ENCODE measurements around the gene MYBPC1. TPM values are rescaled to one million over a fixed set of nuclear protein-coding genes. Genes with fewer than 3 reads are reported as not detected.
A peak's percentile ranks its signal among the peaks of the same experiment; 100 is the strongest.
"Not testable (repeated sequence)": the region's sequence is repeated elsewhere in the genome, so short reads cannot be mapped to it uniquely, and the experiment has no call there.

The MYBPC1 gene
- total and polyA plus RNA-seq, 9 of the 15 experiments (the other 6 are each of a cell fraction or from before 2014, with no cell fraction given), result not detected

GRCh38 chr12:101676497-101676896 lies 81.7 kb downstream of the MYBPC1 start:
- H3K4me3 ChIP-seq; H3K79me2 ChIP-seq (ENCODE audit: control insufficient read depth, insufficient read depth, low read length); intact Hi-C loops (cut with micrococcal nuclease); H3K9me3 ChIP-seq (replicated peaks; ENCODE audit: control insufficient read depth, insufficient read depth, low read depth, low read length); H3K9ac ChIP-seq (ENCODE audit: insufficient read depth in 1 of 2, low read depth in 2 of 2, low read length in 2 of 2); H4K20me1 ChIP-seq (replicated peaks; ENCODE audit: control insufficient read depth, insufficient read depth, low read length); CTCF ChIA-PET (ENCODE audit: low intra/inter-chr PET ratio); H3K27ac ChIP-seq (ENCODE audit: extremely low read depth, low read depth, low read length); H3K9me1 ChIP-seq (ENCODE audit: control insufficient read depth, insufficient read depth, low read length); H3K27me3 ChIP-seq (ENCODE audit: control insufficient read depth in 2 of 2, insufficient read depth in 2 of 2, low read length in 2 of 2); BruUV-seq (replicated peaks); in situ Hi-C loops (cut with MboI); DNase-seq (ENCODE audit: extremely low read depth in 1 of 4, low spot score in 3 of 4); POLR2A ChIA-PET; H3K4me1 ChIP-seq (replicated peaks in 1 of 2; ENCODE audit: control insufficient read depth in 2 of 2, insufficient read depth in 2 of 2, low read length in 2 of 2); H3K36me3 ChIP-seq (ENCODE audit: control insufficient read depth, insufficient read depth, low read length); H2AFZ ChIP-seq (ENCODE audit: low read depth, low read length); H3K4me2 ChIP-seq (ENCODE audit: insufficient read depth, low read length); FAIRE-seq; TF ChIP-seq ATF3 (CRISPR knock-in tag; conservative IDR thresholded peaks at IDR 0.05); CEBPG (CRISPR knock-in tag; IDR thresholded peaks at IDR 0.05): not testable (repeated sequence)
- peak; percentile 54; the same call in 2 of the 3 replicates for ATAC-seq
- WGBS (ENCODE audit: insufficient coverage, low coverage, missing lambda C conversion rate), result 11% methylated on average over 3 of the region's 3 CpGs
- TF ChIP-seq ATF3 (IDR thresholded peaks at IDR 0.05) (peak; percentile 71), CEBPG (tag; conservative IDR thresholded peaks at IDR 0.05 in 1 of 2, IDR thresholded peaks at IDR 0.05 in 1 of 2) (peak; percentile 10 to 22; a peak in 1 of 4 replicates), CEBPB (tag; IDR thresholded peaks at IDR 0.05) (0 out of 2 replicates have a peak, but pooled peaks have one; percentile 53)

DNA sequence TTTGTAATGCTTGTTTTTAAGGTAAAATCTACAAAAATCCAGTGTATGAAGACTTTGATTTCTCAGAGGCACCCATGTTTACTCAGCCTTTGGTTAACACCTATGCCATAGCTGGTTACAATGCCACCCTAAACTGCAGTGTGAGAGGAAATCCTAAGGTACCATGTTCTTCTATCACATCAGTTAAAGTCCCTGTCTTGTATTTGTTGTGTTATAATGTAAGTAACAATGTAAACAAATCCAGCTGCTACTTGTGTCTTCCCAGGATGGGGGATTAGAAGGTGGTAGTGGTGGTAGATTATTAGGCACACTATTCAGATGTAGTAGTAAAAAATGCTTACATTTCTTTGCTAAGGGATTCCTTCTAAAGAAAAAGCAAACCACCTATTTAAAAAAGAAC lies 83.3 kb downstream of the MYBPC1 start:
- Histone ChIP-seq H4K20me1 (replicated peaks; ENCODE audit: control insufficient read depth, insufficient read depth, low read length) (no peaks in the 10 kb centered on the region), H3K9me1 (ENCODE audit: control insufficient read depth, insufficient read depth, low read length) (no peaks in the 10 kb centered on the region), H3K36me3 (ENCODE audit: control insufficient read depth, insufficient read depth, low read length) (no peaks in the 10 kb centered on the region), H3K4me2 (ENCODE audit: insufficient read depth, low read length) (no peak overlapping the region), H3K9me3 (replicated peaks; ENCODE audit: control insufficient read depth, insufficient read depth, low read depth, low read length) (no peaks in the 10 kb centered on the region), H3K79me2 (ENCODE audit: control insufficient read depth, insufficient read depth, low read length) (no peaks in the 10 kb centered on the region), H3K4me3 (no peak overlapping the region), H2AFZ (ENCODE audit: low read depth, low read length) (peak overlapping the region; percentile 4; the same call in 1 of the 2 replicates), H3K9ac (ENCODE audit: insufficient read depth in 1 of 2, low read depth in 2 of 2, low read length in 2 of 2) (no peak overlapping the region), H3K4me1 (replicated peaks in 1 of 2; ENCODE audit: control insufficient read depth in 2 of 2, insufficient read depth in 2 of 2, low read length in 2 of 2) (no peaks in the 10 kb centered on the region), H3K27ac (ENCODE audit: extremely low read depth, low read depth, low read length) (no peak overlapping the region), H3K27me3 (ENCODE audit: control insufficient read depth in 2 of 2, insufficient read depth in 2 of 2, low read length in 2 of 2) (no peaks in the 10 kb centered on the region; a peak in 1 of 5 replicates)
- CTCF ChIA-PET (ENCODE audit: low intra/inter-chr PET ratio), result no interaction called here
- no TSS peak for BruUV-seq (replicated peaks)
- FAIRE-seq (no peak), ATAC-seq (peak; percentile 23), DNase-seq (ENCODE audit: extremely low read depth in 1 of 4, low spot score in 3 of 4) (no peak)
- intact Hi-C loops (cut with micrococcal nuclease) (no loop called here), in situ Hi-C loops (cut with MboI) (no loop called here)
- POLR2A ChIA-PET, result no interaction called here
- no peak for TF ChIP-seq ZNF253 (CRISPR knock-in tag; conservative IDR thresholded peaks at IDR 0.05)
- TF ChIP-seq, protein P1, sequence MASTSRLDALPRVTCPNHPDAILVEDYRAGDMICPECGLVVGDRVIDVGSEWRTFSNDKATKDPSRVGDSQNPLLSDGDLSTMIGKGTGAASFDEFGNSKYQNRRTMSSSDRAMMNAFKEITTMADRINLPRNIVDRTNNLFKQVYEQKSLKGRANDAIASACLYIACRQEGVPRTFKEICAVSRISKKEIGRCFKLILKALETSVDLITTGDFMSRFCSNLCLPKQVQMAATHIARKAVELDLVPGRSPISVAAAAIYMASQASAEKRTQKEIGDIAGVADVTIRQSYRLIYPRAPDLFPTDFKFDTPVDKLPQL (IDR thresholded peaks at IDR 0.05; ENCODE audit: extremely low read depth, insufficient read length), result peak; percentile 61
- peak; percentile 80 for TF ChIP-seq TBP (optimal IDR thresholded peaks at IDR 0.05; ENCODE audit: low read depth, low read length)
- no peak for TF ChIP-seq TBL1XR1 (IDR thresholded peaks at IDR 0.05; ENCODE audit: low read length in 2 of 2)
- TF ChIP-seq ZNF143 (CRISPR knock-in tag; IDR thresholded peaks at IDR 0.05), result no peak
- TF ChIP-seq, protein P2, sequence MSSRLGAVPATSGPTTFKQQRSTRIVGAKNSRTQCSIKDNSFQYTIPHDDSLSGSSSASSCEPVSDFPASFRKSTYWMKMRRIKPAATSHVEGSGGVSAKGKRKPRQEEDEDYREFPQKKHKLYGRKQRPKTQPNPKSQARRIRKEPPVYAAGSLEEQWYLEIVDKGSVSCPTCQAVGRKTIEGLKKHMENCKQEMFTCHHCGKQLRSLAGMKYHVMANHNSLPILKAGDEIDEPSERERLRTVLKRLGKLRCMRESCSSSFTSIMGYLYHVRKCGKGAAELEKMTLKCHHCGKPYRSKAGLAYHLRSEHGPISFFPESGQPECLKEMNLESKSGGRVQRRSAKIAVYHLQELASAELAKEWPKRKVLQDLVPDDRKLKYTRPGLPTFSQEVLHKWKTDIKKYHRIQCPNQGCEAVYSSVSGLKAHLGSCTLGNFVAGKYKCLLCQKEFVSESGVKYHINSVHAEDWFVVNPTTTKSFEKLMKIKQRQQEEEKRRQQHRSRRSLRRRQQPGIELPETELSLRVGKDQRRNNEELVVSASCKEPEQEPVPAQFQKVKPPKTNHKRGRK (tag; IDR thresholded peaks at IDR 0.05), result no peak

Measured in K562 (cell line).